Bronchial epithelial cell (primary cell): ENCODE data around the gene FER1L5. TPM values are rescaled to one million over a fixed set of nuclear protein-coding genes. Genes with fewer than 3 reads are reported as not detected.

Experiments used
- DNase-seq: peaks from one replicate; pipeline ENCODE4 v3.0.0-alpha.2; 2010; ENCODE audit warnings: low read depth
- FAIRE-seq: peaks from 2 replicates; lab custom pipeline; 2011; peaks lifted over from hg19 to GRCh38; lab: Jason Lieb, UNC
- H3K27me3 ChIP-seq: 2 replicates; pipeline ENCODE4 v1.5.1; 2011; ENCODE audit warnings: low read length; ENCODE audit not compliant: control insufficient read depth, insufficient read depth
- H3K36me3 ChIP-seq: 2 replicates; pipeline ENCODE4 v1.5.1; 2011; ENCODE audit warnings: low read length; ENCODE audit not compliant: control insufficient read depth, insufficient read depth
- H3K4me3 ChIP-seq: 2 replicates; pipeline ENCODE4 v1.5.1; 2011; ENCODE audit warnings: mild to moderate bottlenecking, low read depth, low read length, control low read depth
- CTCF ChIP-seq: IDR thresholded peaks from 2 replicates; pipeline ENCODE4 v1.5.1; 2011; ENCODE audit warnings: mild to moderate bottlenecking, moderate library complexity, low read length, control low read depth, inconsistent platforms; ENCODE audit not compliant: insufficient read depth, severe bottlenecking
- total RNA-seq: library from RNA; depleted of rRNA; stranded (reverse); fragments of >200 nt; gene quantifications from 2 replicates; pipeline ENCODE4 v1.2.1, GENCODE V29; 2014

FER1L5 gene
- total RNA-seq, 1 donor from 2014 or later = under 0.01 TPM

- no peak for TF ChIP-seq CTCF
- H3K4me3 ChIP-seq = no peak overlapping the region
- peak; percentile 60 for FAIRE-seq
- DNase-seq = peak; percentile 85
- H3K27me3 ChIP-seq = no peaks in the 10 kb centered on the region
- no peaks in the 10 kb centered on the region for H3K36me3 ChIP-seq
Measured at GRCh38 chr2:96698221-96698861, 55.8 kb downstream of the FER1L5 start.

- no peak for DNase-seq
- H3K4me3 ChIP-seq = no peak overlapping the region
- no peak for TF ChIP-seq CTCF
- H3K36me3 ChIP-seq = no peaks in the 10 kb centered on the region
- H3K27me3 ChIP-seq = no peaks in the 10 kb centered on the region
- FAIRE-seq = peak; percentile 7
Measured at GRCh38 chr2:96699021-96699420, 56.5 kb downstream of the FER1L5 start.

- no peak for FAIRE-seq
Measured at GRCh38 chr2:96699621-96700020, 57.1 kb downstream of the FER1L5 start.

GRCh38 chr2:96700086-96700485 is 57.5 kb downstream of the FER1L5 start:
- no peak for TF ChIP-seq CTCF
- FAIRE-seq = no peak
- Histone ChIP-seq H3K4me3 (no peak overlapping the region), H3K27me3 (no peaks in the 10 kb centered on the region), H3K36me3 (no peaks in the 10 kb centered on the region)
- no peak for DNase-seq

More at GRCh38 chr2:96699621-96700020, 57.1 kb downstream of the FER1L5 start:
- H3K36me3 ChIP-seq = no peaks in the 10 kb centered on the region
- no peak overlapping the region for H3K4me3 ChIP-seq
- DNase-seq = no peak
- H3K27me3 ChIP-seq = no peaks in the 10 kb centered on the region
- no peak for TF ChIP-seq CTCF

- TF ChIP-seq CTCF = no peak
Measured at GRCh38 chr2:96701636-96702035, 59.1 kb downstream of the FER1L5 start.

GRCh38 chr2:96702098-96702785 is 59.7 kb downstream of the FER1L5 start:
- Histone ChIP-seq H3K4me3 (no peak overlapping the region), H3K27me3 (no peaks in the 10 kb centered on the region), H3K36me3 (peaks cover 10% of the 10 kb centered on the region)
- no peak for FAIRE-seq
- no peak for TF ChIP-seq CTCF
- peak; percentile 62 for DNase-seq

More at GRCh38 chr2:96701636-96702035, 59.1 kb downstream of the FER1L5 start:
- Histone ChIP-seq H3K36me3 (peaks cover 5% of the 10 kb centered on the region), H3K4me3 (no peak overlapping the region), H3K27me3 (no peaks in the 10 kb centered on the region)
- FAIRE-seq (peak; percentile 52), DNase-seq (no peak)
